GM21825 (cell line): ENCODE results near the gene CACNA2D3.

Experiments
- ATAC-seq: cut with Tn5 transposase; IDR thresholded peaks from one replicate; pipeline ENCODE4 v1.9.1; 2021; ENCODE audit warnings: mild to moderate bottlenecking, moderate library complexity; ENCODE audit not compliant: unreplicated experiment

Gene CACNA2D3

DNA sequence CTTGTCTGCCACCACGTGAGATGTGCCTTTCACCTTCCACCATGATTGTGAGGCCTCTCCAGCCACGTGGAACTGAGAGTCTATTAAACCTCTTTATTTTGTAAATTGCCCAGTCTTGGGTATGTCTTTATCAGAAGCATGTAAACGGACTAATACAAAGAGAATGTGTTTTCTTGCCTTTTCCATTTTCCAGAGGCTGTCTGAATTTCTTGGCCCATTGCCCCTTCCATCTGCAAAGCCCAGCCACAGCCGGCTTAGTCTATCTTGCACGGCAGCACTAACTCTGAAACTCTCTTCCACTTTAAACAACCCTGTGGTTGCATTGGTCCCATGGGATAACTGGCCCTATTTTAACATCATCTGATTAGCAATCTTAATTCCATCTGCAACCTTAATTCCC lies 590.2 kb downstream of the CACNA2D3 start:
- no peak for ATAC-seq

DNA sequence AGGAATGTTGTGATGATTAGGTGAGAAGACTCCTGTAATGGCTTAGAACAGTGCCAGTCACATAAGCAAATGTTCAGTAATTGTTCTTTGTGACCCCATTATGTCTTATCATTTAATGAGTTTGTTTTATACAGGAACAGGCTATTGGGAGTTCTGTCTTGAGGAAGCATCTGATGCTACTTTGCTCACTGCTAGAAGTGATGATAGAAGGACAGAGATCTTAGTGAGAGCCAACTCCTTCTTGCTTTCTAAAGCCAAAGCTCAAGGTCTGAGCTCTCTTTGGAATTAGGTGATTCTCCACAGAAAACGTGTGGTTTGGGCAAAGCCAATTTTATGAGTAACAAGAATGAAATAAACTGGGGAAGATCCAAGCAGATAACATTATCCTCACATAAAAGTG lies 590.7 kb downstream of the CACNA2D3 start:
- no peak for ATAC-seq

DNA sequence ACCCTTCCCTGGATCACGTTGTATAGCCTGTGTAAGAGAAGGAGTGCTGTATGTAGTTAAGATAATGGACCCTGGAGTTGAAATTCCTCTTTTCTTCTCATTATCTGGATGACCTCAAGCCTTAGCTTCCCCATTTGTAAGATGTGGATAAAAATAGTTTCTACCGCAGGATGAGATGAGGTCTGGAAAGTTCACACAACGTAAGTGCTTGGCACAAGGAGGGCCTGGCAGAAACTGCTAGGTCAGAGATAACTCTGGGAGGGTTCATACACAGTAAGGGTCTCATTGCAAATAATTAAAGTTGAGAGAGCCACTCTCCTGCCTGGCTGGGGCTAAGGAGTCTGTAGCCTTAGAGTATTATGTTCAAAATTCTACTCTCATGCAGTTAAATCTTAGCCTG lies 591.1 kb downstream of the CACNA2D3 start:
- ATAC-seq = no peak

DNA sequence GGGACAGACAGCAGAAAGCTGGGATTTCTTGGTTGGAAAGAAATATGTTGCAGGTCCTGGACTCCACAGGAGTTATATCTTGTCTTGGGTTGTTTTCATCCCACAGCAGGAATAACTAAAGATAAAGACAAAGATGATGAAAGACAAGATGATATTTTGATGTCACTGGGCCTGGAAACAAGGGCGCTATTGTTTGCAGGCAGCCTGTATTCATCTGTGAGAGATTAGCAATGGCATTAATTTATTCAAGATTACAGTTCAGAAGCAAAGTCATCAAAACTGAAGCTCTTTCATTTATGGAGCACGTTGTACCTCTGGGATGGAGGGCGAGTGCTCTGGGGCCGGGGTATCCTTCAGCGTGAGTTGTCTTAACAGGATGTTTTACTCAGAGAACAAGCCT lies 591.7 kb downstream of the CACNA2D3 start:
- ATAC-seq = no peak

DNA sequence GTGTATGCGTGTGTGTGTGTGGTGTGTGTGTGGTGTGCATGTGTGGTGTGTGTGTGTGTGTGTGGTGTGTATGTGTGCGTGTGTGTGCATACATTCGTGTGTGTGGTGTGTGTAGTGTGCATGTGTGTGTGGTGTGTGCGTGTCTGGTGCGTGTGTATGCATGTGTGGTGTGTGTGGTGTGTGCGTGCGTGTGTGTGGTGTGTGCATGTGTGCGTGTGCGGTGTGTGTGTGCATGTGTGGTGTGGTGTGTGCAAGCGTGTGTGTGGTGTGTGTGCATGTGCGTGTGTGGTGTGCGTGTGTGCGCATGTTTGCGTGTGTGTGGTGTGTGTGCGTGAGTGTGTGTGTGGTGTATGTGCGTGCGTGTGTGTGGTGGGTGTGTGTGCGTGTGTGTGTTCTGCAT lies 595.2 kb downstream of the CACNA2D3 start:
- no peak for ATAC-seq

DNA sequence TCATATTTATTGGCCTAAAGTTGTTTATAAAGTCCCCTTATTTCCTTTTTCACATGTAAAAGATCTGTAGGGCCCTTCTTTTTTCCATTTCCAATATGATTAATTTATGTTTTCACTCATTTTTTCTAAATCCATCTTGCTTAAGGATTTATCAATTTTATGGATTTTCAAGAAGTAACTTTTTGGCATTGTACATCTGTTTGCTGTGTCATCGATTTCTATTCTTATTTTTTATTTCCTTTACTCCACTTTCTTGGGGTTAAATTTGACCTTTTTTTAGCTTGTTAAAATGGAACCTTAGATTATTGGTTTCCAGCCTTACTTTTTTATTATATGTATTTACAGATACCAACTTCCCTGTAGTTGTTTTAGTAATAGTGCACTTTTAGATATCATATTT lies 597.6 kb downstream of the CACNA2D3 start:
- ATAC-seq = no peak

DNA sequence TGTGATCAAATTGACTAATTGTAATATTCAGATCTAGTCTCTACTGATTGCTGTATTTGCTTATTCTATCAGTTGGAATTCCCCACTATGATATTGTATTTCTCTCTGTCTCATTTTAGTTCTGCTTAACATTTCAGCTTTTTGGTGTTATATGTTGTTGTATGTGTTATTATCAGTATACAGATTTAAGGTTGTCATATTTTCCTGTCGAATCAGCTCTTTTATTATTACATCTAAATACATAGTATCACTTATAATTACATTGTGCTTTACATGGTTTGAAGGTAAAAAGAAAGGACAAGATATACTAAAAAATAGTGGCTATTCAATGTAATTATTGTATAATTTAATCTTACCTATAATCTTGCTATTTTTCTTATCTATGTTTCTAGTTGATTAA lies 598.3 kb downstream of the CACNA2D3 start:
- ATAC-seq = no peak

DNA sequence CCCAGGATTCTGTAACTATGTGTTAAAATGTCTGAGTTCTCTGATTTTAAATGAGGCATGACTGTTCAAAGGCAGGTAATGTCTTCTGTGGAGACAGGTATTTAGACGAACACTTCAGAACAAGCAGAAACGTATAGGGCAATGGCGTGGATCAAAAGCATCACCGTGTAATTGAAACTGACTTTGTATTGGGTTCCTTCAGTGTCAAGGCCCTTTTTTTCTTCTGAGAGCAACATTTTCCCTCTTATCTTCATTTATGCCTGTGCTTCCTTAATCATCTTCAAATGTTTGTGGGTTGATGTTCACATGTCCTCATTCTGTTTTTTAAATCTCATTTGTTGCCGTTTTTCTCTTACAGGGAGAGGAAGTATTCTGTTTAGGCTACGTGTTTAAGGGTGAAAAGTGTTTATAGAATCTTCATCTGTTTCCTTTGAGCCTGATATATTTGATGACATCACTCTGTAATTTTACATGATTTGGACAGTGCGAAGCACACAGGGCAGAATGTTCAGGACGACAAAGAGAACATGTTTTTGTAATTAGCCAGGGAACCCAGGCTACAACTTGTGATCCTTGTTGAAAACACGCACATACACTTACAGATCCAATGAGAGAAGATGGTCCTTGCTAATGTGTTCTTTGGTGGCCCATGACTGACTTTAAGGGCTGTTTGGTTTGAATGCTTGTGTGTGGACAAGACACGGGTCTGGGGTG lies 609.5 kb downstream of the CACNA2D3 start:
- no peak for ATAC-seq

DNA sequence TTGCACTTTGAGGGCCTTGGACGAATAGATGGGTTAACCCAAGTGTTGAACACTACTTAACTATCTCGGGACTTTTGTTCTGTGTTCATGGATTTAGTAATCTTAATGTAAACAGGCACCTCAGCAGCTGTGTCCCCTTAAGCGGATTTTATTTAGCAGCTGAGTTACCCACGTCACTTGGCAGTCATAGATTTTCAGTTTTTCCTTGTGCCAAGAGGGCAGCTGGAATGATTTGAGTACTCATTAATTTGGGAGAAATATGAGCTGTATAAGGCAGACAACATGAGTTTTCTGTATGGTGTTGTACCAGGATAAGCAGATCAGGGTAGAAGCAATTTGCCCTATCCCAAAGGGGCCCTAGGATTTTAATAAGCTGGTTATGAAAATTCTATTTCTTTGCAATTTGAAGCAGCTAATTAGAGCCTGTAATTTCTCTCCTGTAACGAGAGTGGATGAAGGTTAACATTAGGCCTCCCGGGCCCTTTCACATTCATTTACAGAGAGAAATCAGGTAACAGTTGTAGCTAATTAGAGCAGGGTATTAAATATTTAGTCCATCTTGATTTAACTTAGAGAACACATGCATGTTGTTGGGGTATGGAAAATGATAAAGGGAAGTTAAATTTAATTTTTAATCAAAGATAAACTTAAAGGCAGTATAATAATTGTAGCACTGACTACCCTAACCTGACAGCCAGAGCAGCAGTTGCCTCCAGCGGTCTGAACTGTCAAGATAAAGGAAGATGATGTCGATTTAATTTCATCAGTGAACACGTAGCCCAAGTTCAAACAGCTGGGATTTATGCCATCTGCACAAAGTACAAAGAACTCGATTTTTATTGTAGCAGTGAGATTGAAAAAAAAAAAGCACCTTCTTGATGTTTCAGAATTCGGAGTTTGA lies 611.0 kb downstream of the CACNA2D3 start:
- ATAC-seq = no peak

DNA sequence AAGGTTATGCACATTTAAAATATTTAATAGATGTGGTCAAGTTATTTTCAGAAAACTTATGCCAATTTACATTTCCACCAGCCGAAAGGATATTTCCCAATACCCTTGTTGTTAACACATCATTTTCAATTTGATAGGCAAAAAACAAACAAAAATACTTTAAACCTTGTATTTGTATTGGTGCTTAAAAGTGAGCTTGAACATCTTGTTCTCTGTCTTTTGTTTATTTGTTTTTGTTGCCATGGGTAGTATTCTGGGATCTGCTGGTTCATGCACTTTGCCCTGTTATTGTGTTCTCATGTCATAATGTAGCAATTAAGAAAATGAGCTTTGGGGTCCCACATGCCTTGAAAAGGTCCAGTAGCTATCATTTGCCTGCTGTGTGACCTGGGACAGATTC lies 614.1 kb downstream of the CACNA2D3 start:
- no peak for ATAC-seq

DNA sequence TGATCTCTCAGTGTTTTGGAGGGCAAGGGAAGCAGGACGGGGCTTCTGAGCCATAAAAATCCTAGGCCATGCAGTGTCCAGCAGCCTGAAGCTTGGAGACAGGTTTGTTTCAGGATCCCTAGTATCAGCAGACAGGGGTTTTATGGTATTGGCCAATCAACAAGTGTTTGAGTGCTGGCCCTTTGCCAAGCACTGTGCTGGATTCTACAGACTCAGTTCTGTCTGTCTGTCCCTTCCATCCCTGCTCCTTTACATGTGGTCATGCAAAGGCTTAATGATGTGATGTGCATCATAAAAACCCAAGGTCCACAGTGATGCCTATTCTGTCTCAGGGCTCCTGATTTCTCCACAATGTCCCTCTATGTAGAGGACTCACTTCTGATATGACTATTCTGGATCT lies 621.4 kb downstream of the CACNA2D3 start:
- ATAC-seq = no peak

DNA sequence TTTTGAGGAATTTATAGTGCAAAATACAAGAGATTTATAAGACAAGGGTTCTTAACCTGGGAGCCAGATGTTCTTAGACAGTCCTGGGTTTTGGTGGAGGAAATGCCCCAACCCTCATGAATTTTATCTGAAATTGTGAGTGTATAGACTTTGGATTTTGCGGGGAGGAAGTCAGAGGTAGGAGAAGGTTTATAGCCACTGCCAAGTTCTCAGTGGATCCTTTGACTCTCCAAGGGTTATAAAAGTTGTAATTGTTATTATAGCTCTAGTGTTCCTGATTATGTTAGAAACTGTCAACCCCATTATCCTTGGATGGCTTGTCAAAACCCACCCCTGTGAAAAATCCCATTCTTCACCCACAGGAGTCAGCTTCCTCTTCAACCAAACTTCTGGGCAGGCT lies 621.9 kb downstream of the CACNA2D3 start:
- no peak for ATAC-seq

DNA sequence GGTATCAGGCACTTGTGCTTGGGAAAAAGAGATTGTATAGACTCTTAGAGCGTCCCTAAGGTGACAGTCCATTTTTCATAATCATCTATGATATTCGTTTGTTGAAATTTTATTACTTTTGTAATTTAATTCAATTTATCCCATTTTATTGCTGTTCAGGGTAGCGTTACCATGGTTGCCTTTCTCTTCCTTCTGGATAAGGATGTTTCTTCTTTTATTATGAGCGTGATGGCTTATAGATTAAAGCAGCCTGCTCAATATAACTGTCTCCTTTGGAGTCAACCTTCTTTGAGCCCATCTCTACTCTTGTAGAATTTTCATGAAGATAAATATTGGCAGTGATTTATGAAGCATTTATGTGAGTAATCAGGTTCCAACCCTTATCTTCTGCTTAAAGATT lies 623.5 kb downstream of the CACNA2D3 start:
- no peak for ATAC-seq

DNA sequence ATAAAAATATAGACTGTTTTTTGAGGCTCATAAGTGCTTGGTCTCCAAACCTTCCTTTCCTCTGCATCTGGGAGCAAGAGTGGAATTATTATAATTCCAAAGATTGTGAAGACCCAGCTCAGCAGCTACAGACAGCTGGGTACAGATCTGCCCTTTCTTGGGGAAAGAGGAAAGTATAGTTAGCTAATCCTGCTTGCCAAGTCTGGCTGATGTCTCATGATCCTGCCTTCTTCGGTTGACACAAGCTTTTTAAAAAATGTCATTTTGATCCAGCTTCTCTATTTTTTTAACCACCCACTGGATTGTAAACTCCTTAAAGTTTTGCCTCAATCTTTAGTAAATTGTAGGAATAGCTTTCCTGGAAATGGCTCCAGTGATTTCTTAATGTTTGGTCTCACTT lies 624.4 kb downstream of the CACNA2D3 start:
- ATAC-seq = no peak

DNA sequence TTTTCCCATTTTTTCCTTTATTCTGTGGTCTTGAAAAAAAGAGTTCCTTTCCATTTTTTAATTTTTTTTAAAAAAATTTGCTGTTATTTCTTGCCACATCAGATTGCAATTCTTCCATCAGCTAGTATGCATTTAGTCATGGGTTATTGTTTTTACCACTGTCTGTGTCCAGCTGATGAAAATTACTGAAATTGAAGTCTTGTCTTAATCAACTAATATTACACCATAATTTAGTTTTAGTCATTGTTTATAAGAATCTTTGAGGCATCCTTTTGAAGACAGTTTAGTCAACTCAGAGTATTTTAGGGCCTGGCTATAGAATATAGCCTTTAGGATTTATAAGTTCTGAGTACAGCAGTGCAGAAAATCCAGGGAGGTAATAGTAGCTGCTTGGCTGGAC lies 633.4 kb downstream of the CACNA2D3 start:
- ATAC-seq = no peak

DNA sequence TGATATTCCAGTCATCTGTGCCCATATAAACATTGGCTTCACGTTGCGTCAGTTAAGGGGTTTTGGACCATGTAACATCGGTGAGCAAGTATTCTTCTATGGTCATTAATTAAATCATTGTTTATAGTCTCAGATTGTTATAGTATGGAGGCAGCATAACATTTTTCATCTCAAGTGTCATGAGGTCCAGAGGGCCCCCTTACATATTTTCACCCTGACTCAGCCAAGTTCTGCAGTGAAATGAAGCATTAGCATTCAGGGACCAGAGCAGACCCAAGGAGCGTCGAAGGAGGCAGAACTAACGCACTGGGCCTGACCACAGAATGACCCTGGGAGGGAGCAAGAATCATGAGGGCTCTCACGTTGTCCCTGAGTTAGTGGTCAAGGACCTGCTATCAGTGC lies 634.0 kb downstream of the CACNA2D3 start:
- no peak for ATAC-seq

DNA sequence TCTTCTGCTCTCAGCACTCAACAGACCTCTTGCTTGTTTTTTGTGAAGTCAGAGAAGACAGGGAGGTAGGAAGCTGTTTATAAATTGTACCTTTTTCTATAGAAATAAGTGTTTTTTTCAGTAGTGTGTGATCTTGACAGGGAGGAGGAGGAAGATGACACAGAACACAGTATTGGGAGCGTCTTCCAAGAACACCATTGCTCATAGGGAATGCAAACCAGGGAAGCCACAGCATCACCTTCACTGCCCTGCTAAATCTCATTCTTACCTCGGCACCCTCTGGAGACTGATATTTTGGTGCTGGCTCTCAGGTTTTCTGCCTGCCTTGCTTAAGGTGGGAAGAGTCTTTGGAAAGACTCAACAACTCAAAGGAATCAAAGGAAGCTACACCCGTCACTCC lies 636.1 kb downstream of the CACNA2D3 start:
- ATAC-seq = no peak

DNA sequence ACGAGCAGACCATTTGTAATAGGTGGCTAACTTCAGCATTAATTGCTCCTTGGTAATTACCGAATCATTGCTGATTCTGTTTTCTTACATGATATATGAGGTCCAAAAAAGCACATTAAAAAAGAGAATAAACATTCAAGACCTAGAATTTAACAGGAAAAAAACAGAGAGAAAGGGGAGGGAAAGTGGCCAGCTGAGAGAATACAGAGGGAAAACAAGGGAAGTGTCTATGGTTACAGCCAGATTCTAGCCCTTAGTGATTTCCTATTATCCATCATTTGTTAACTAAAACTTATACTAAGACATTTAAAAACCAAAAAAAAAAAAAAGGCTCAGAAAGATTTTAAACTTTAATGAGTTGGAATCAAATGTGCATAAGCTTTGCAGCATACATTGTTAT lies 636.8 kb downstream of the CACNA2D3 start:
- no peak for ATAC-seq

DNA sequence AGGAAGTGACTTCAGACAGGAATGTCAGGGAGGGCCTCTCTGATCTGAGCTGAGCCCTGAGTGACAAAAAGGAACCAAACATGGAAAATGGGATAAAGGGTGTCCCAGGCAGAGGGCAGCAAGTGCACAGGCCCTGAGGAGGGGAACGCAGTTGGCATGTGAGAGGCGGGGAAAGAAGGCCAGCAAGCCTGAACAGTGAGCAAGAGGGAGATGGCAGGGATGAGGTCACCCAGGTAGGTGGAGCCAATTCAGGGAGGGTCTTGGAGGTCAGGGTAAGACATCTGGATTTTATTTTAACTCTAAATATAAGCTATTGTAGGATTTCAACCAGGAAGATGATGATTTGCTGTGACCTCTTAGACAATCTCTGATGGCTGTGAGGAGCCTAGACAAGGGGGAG lies 637.8 kb downstream of the CACNA2D3 start:
- ATAC-seq = no peak

DNA sequence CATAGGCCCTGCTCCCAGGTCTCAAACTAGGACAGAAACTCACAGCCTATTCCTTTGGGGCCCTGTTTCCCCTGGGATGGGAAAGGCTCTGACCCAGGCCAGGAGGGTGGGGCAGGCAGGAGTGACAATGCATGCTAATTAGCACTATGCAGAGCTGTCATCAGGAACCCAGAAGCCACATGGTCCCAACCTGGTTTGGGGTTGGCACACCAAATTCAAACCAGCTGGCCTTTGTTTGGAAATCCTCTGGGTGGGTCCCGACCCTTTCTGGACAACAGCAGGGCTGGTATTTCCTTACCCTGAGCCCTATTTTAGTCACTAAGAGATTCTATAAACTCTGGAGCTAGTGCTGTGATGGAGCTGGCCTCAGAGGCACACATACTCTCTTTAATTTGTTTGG lies 639.3 kb downstream of the CACNA2D3 start:
- ATAC-seq = no peak

DNA sequence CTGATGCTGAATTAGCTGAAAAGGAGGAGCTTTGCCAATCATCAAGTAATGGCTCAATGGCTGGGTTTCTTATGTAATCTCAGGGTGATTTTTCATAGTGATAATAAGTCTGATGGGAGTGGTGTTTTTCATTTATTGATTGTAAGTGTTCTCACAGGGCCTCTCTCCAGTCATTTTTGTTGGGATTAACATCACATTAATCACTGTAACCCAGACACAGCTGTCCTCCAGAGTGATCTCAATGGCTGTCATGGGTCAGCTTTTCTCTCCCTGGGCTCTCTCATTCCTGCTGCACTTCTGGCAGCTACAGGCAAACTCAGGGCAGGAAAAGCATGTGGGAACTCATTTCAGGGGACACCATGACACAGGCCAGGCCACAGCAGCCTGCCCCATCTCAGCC lies 642.6 kb downstream of the CACNA2D3 start:
- ATAC-seq = no peak

DNA sequence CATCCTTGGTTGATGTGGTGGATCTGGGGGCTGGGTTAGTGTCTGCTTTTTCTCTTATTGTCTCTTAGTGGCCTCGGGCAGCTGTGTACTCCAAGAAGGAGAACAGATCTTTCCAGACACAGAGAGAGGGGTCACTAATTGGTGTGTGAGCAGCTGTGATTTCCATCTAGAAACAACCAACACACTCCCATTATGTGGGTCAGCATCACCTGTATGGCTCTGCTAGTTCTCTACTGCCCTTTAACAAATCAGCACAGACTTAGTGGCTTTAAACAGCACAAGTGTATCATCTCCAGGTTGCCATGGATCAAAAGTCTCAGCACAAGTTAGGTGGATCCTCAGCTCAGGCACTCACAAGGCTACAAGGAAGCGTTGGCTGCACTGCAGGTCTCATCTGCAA lies 648.7 kb downstream of the CACNA2D3 start:
- no peak for ATAC-seq
